Measurements from ENCODE around the gene NCOA7. TPM values are rescaled to one million over a fixed set of nuclear protein-coding genes. Genes with fewer than 3 reads are reported as not detected.

Gene NCOA7
- total RNA-seq, 1 experiment from 2014 or later: 9.4 TPM

GRCh38 chr6:125927761-125928160, 137.0 kb downstream of the NCOA7 start:
- no peak for TF ChIP-seq CTCF (conservative IDR thresholded peaks at IDR 0.05)
- no peak overlapping the region for H3K4me3 Mint-ChIP-seq

More at GRCh38 chr6:125927761-125928160, 137.0 kb downstream of the NCOA7 start:
- H3K27ac Mint-ChIP-seq: no peak overlapping the region
- Histone ChIP-seq H4K20me1 (ENCODE audit: control insufficient read depth, insufficient read depth, insufficient read length) (no peaks in the 10 kb centered on the region), H3T11ph (ENCODE audit: low read length) (no peak overlapping the region), H3K4ac (ENCODE audit: low read depth, low read length) (no peak overlapping the region), H3K27me3 (ENCODE audit: insufficient read depth, low read length) (no peaks in the 10 kb centered on the region), H2BK20ac (ENCODE audit: low read depth, low read length, poor library complexity, severe bottlenecking) (no peak overlapping the region), H2BK12ac (ENCODE audit: insufficient read length, low read depth, low read length) (no peak overlapping the region), H3K23ac (ENCODE audit: insufficient read length, low read depth, low read length) (no peak overlapping the region), H3K9ac (ENCODE audit: extremely low read depth, insufficient read length, low read length) (no peak overlapping the region), H3K4me2 (ENCODE audit: insufficient read depth, insufficient read length, low read length) (no peak overlapping the region), H3K9me3 (ENCODE audit: control insufficient read depth, low read depth, low read length) (no peaks in the 10 kb centered on the region), H4K8ac (replicated peaks; ENCODE audit: insufficient read length, low read depth, low read length) (no peak overlapping the region), H2AK5ac (ENCODE audit: insufficient read length, low read length) (no peak overlapping the region), H2BK120ac (ENCODE audit: low read depth, low read length, poor library complexity, severe bottlenecking) (no peak overlapping the region), H3K18ac (ENCODE audit: insufficient read length, low read depth, low read length) (no peak overlapping the region), H3K79me2 (ENCODE audit: insufficient read depth, low read length) (no peaks in the 10 kb centered on the region), H3K27ac (ENCODE audit: insufficient read length, low read depth, low read length) (no peak overlapping the region), H4K5ac (ENCODE audit: insufficient read length, low read depth, low read length) (no peak overlapping the region), H2BK15ac (ENCODE audit: low read depth, low read length) (no peak overlapping the region), H3K79me1 (ENCODE audit: insufficient read depth, low read depth, low read length, poor library complexity, severe bottlenecking) (no peaks in the 10 kb centered on the region), H2BK5ac (ENCODE audit: insufficient read length, low read length) (no peak overlapping the region), H3K14ac (ENCODE audit: insufficient read depth, low read length) (no peak overlapping the region), H3K23me2 (ENCODE audit: insufficient read length, low read depth, low read length, poor library complexity, severe bottlenecking) (no peaks in the 10 kb centered on the region), H4K91ac (ENCODE audit: insufficient read length, low read depth, low read length) (no peak overlapping the region), H3K56ac (ENCODE audit: insufficient read length, low read depth, low read length) (no peak overlapping the region), H2AFZ (ENCODE audit: low read length) (no peak overlapping the region), H3K4me1 (ENCODE audit: insufficient read depth, low read length) (no peaks in the 10 kb centered on the region)
- H3K9me3 Mint-ChIP-seq: no peaks in the 10 kb centered on the region
- no CpG with 5 or more reads among the region's 7 CpGs for WGBS (ENCODE audit: extremely low coverage, insufficient read length, low lambda C conversion rate)
- peaks cover 0 to 4% (median 0%) of the 10 kb centered on the region in 3 experiments; a peak in 3 of 7 replicates for H3K36me3 Mint-ChIP-seq (ENCODE audit: insufficient read depth in 1 of 3, low read depth in 3 of 3)
- H3K4me1 Mint-ChIP-seq: no peaks in the 10 kb centered on the region
- no peak for DNase-seq
- H3K27me3 Mint-ChIP-seq (ENCODE audit: low read depth): no peaks in the 10 kb centered on the region
